Measurements from ENCODE around the gene MYOD1.

The MYOD1 gene

DNA sequence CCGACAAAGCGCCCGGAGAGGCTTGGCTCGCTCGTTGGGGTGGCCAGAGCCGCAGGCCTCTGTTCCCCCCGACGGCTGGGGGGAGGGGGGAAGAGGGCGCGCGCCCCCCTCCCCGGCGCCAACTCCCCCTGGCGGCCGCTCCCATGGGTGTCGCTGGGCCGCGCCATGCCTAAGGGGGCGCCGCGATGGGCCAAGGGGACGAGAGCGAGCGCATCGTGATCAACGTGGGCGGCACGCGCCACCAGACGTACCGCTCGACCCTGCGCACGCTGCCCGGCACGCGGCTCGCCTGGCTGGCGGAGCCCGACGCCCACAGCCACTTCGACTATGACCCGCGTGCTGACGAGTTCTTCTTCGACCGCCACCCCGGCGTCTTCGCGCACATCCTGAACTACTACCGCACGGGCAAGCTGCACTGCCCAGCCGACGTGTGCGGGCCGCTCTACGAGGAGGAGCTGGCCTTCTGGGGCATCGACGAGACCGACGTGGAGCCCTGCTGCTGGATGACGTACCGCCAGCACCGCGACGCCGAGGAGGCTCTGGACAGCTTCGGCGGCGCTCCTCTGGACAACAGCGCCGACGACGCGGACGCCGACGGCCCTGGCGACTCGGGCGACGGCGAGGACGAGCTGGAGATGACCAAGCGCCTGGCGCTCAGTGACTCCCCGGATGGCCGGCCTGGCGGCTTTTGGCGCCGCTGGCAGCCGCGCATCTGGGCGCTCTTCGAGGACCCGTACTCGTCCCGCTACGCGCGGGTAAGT lies 16.6 kb downstream of the MYOD1 start:
- DNase-seq = no peak

DNA sequence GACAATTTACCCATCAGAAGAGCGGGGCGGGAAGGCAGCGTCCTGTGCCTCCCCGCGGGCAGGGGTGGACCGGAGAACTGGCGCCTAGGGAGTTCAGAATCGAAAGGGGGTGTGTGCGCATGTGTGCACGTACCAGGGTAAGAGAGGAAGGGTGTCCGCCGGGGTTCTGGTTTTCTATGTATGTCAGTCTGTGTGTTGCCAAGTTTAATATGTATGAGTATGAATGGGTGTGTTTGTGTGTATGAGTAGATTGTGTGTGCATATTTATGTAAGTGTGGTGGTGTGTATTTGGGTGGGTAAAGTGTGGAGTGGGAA lies 17.2 kb downstream of the MYOD1 start:
- DNase-seq = no peak

DNA sequence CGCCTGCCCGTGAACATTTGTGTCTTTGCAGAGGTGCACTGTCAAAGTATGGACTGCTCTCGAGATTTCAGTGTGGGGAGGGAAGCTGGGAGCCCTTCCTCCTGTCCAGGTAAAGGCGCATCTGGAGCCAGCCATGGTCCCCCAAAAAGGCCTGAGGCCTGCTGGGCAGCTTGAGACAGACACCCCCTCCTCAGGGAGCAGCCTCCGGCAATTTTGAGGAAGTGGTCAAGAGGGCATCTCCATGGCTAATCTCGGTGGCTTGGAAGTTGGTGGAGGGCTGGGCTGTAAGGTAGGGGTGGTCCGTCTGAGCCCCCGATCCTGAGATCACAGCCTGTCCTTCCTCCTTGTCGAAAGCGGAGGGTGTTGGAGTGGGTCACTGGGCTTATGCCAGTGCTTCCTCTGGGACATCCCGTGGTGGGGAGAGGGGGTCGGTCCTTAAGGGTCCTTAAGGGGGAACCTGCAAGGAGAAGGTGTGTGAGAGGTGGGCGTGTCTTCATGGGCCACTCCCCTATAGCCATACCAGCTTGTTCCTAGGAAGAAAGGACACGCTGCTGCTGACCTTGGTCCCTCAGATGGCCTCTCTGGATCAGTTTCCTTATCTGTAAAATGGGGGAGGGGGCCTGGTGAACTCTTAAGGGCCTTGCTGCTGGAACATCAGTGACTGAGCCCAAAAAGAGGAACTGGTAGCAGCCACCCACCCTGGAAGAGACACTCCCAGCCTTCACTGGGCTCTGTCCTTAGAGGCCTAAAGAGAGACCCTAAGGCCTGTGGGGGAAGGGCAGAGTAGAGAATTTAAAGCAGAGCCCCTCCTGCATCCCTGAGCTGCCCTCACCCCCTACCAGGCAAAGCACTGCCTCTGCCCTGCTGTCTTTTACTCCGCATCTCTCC lies 17.8 kb downstream of the MYOD1 start:
- DNase-seq = no peak

DNA sequence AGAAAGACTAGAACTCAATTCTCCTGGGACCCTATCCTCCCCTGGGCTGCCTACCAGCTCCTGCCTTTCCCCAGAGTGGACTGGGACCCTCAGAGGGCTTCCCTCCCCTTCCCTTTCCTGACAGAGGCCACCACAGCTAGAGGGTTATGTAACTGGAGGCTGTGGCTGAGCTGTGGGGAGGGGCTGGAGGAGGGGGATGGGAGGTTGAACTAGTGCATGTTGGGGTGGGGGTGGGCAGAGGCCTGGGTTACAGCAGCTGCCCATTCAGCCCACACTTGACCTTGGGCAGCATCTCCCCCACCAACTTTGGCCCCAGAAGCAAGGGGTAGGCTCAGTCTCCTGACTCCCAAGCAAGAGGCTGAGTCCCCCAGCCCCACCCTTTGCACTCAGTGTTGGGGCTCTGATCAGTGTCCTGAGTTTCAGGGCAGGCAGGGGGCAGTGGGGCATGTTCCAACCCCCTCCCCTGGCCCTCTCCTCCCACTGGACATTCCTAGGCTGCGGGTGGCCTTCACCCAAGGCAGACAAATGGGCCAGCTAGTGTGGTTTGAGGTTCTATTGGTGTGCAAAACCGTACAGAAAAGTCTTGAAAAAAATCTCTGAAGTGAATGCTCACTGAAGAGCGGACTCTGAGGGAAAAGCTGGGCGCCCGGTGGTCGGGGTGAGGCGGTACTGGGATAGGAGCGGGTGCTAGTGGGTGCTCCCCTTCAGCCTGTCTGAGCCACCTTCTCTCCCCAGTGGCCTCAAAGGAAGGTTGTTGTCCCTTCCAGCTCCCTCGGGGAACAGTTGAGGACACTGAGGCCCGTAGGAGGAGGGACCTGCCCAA lies 19.0 kb downstream of the MYOD1 start:
- no peak for DNase-seq

DNA sequence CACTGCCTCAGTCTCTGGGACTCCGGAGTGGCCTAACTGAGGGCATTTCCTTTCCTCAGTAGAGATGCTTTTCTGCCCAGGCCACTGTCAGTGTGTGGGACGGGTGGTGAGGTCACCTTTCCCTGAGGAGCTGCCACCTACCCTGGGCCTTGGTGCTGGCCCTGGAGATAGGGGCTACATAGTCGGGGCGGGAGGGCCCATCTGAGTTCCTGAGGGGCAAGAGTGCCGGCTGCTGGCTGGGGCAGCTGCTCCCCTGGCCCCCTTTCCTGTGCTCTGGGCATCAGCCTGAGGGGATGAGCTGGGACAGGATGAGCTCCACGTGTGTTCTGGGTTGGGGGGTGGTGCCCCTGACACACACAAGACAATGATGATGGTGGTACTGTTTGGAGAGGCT lies 20.6 kb downstream of the MYOD1 start:
- no peak for DNase-seq

DNA sequence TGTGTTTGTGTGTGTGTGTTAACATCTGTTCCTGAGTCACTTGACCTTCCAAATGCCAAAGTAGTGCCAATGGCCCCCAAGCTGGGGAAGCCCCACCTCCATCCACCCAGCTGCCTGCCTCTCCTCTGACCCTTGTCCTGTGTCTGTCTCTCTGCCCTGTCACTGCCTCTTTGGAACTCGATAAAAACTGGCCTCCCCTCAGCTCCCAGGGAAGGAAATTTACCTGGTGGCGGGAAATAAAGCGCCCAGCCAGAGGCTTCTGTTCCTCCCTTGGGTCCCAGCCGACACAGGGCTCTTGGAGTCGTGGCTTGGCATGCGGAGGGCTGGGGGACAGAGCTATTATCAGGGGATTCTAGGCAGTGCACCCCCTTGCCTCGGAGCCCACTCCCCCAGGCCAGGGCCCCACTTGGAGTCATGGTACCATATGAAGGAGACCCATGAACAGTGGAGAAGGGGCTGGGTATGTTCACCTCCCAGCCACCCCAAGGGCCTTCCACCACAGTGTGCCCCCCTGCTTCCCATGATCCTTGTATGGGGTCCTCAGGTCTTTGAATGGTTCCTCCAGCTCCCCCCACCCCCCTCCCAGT lies 21.4 kb downstream of the MYOD1 start:
- DNase-seq = no peak

DNA sequence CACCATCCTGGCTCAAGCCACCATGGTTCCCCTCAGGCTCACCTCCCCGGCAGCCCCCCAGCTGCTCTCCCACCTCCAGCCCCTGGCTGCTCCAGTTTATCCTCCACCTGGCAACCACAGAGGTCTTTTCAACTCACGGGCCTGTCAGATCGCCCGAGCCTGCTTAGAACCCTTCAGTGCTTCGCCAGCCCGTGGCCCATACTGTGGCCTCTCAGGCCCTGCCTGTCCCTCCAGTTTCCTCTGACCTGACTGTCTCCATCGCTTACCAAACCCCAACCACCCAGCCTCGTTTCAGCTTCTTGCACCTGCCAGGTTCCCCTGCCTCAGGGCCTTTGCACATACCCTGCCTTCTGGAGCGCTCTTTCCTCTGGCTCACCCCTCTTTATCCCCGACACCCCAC lies 22.1 kb downstream of the MYOD1 start:
- no peak for DNase-seq

DNA sequence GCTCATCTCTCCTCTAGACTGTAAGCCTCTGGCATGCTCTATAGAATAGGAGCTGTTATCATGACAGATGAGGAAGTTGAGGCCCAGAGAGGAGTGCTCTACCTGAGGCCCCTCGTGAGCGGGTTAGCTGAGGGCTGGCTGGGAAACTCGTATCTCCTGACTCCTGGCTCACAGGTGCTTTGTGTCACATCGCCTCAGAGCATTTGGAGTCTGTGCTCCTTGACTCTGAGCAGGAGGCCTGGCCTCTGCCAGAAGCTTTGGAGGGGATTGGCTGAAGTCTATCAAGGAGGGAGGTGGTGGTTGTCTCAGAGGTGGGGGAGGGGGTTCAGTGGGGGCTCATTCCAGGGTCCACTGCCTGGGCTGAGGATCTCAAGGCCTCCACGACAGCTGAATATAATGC lies 22.6 kb downstream of the MYOD1 start:
- DNase-seq = no peak

DNA sequence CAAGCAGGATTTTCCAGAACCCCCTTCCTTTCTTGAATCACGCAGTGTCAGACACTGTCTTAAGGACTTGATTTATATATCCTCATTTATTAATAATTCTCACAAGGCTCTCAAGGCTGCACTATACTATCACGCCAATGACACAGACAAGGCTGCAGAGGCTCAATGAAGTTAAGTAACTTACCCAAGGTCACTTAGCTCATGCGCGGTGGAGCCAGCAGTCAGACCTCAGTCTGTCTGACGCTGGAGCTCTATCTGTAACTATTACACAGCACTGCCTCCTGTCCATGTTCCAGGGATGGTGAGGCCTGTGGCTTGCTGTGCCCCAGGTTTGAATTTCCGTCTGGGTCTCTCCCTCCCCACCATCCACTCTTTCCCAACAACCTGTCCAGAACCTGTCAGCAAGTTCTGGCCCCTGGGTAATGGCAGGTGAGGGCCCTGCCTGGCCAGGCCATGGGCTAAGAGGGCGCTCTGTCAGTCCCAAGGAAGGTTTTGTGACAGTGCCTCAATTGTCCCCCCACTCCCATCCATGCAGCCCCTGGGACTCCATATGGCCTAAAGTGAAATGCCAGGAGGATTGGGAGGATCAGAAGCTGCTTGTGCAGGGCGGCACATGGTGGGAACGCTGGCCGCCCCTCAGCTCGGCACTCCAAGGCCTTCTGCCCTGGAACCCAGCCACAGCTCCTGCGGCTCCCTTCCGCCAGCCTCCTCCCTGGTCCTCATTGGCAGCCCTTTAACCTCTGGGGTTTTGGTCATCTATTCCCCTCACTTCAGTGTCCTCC lies 23.8 kb downstream of the MYOD1 start:
- DNase-seq = no peak

DNA sequence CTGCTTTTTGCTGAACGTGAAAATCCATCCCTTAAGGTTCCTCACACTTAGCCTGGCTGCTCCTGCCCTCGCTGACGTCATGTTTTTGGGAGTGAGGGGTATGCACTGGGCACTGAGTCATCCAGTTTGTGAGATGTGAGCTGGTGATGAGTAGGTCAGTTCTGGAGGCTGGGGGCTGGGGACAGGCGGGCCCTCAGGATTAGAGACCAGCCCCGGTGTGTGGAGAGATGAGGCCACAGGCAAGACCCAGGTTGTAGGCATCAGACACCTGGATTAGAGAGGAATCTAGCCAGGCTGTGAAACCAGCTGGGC lies 24.4 kb downstream of the MYOD1 start:
- no peak for DNase-seq

DNA sequence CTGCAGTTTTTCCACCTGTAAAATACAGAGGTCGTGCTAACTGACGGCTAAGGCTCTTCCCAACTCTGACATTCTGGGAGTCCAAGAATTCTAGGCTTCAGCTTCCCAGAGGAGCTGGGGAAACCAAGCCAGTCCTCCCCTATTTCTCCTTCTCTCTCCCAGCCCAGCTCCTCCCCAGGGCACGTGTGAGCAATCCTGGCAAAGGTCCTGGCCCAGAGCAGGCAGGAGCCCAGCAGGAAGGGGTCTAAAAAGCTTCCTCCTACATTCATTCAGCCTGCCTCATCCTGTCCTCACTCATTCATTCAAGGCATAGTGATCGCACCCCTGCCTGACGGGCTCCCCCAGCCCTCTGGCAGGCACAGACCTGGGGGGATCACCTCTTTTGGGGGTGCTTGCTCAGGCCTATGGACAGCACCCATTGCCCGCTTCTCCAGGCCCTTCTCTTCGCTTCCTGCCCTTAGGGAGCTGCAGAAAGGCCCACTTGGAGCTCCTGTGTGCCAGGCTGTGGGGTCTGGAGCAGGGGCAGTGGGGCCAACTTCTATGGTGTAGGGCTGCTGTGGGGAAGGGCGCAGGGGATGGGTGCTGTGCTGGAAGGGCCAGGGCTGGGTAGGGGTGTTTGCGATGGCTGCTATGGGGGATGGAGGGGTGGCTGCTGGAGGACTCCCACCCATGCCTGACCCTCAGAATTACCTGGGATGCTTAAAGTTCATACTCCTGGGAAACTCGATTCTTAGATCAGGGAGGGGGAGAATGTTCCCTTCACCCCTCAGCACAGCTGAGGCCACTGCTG lies 25.0 kb downstream of the MYOD1 start:
- no peak for DNase-seq

DNA sequence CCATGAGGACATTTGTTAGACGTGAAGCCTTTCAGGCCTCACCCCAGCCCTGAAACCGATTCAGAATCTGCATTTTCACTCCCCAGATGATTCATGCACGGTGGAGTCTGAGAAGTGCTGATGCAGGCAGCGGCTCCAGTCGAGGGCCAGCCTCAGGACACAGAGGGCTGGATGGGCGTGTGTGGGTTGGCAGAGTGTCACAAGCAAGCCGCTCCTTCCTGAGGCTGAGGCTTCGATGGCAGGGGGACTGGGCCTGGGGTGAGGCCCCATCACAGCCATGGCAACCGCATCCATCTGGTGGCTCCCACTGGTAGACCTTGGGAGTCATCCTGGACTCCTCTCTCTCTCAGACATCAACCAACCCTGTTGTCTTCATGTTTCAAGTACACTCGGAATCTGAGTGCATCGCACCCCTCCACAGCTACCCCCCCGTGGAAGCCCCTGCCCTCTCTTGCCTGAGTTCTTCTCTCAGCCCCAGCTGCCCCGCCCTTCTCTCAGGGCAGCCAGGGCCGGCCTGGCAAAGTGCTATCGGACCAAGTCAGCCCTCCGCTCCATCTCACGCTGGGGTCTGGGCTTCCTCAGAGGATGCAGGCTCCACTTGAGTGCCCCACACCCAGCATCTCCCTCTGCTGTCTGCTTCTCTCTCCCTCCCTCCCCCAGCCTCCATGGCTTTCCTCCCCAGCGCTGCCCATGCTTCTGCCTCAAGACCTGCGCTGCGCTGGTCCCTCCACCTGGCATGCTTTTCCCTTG lies 25.8 kb downstream of the MYOD1 start:
- no peak for DNase-seq

DNA sequence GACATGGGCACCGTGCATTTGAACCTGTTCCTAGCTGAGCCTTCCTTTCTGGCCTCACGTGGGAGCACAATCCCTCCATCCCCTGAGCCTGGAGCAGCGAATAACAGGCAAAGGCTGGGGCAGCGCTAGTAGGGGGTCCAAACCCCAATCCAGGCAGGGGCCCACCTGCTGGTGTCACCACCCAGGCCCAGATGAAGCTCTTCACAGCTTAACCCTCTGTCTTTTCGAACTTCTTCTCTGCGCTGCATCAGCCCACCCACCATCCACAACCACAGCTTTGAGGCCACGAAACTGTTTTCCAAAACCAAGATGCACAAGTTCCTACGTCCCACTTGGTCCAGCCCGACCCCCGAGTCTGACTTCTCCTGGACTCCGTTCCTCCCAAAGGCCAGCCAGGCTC lies 26.7 kb downstream of the MYOD1 start:
- DNase-seq = no peak

DNA sequence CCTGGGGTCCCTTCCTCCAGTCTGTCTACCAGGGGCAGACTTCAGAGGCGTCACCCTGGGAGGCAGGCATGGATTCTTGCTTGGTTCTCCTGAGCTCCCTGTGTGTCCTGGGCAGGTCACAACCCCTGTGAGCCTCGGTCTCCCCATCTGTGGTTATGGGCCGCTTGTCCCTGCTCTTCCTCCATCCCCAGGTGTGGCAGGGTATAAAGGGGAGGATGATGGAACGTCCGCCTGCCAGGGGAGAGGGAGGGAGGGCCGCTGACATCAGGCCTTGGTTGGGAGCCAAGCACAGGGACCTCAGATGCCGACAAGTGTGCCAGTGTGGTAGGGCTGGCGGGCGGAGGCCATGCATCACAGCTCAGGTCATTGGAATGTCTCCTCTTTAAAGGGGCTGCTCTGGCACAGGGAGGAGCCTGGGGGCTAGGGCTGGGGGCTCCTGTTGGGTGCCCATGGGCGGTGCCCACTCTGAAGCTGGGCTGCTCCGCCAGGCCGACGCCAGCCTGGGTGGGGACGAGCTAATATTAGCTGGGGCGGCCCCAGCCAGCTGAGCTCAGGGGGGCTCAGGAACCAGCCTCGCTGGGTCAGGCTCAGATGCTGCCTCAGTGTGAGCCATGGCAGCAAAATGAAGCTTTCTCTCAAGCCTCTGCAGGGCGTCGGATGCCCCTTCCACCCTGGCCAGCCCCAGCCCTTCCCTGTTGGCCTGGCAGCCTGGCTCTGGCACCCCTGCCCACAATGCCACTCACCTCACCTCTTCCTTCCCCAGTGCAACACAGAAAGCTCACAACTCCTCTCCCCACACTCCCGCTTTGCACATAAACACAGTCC lies 28.0 kb downstream of the MYOD1 start:
- DNase-seq = no peak

DNA sequence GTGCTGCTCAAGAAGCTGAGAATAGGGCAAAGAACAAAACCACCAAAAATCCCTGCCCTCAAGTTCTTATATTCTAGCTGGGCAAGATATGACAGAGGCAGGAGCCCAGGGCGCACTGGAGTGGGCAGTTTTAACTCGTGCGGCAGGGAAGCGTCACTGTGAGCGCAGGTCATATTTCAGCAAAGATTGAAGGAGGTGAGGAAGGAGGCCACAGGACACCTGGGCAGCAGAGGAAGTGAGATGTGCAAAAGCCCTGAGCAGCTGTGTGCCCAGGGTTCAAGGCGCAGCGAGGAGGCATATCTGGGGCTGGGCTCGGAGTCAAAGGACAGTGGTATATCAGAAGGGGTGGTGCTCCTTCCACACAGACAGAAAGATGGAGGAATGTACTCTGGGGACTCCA lies 28.7 kb downstream of the MYOD1 start:
- no peak for DNase-seq

DNA sequence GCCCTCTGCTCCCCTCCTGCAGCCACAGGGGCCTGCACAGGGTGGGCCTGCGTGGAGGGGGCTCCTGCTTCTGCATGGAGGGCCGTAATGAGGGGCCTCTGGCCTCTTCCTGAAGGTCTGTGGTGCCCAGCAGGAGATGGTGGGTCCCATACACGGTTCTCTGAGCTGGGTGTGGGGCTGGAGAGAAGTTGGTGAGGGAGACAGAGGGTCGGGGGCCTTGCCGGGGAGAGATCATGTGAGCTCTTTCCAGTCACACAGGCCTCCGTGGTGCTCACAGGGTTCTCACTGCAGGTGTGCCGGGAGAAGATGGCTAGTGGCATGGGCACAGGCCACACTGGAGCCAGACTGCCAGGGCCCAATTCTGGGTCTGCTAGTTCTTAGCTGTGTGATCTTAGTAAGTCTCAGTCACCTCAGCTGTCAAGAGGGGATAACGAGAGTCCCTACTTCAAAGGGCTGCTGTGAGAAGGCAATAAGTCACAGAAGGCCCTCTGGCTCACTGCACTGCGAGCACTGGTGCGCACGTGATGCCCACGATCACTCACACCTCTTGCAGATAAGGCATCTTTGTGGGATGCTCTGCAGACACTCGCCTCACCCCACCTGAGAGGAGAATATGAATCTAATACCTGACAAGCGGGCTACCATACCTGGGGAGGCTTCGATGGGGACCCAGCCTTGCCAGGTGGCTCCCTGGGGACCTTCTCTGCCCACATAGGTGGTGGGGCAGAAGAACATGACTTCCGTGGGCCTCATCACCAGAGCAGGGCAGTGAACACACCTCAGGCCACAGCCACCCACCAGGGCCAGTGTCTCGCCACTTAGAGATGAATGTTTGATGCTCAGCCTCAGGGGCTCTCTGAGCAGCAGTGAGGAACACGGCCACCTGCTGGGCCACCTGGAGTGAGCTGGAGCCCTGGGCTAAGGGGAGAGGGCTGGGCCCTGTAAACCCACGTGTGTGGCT lies 29.7 kb downstream of the MYOD1 start:
- no peak for DNase-seq

DNA sequence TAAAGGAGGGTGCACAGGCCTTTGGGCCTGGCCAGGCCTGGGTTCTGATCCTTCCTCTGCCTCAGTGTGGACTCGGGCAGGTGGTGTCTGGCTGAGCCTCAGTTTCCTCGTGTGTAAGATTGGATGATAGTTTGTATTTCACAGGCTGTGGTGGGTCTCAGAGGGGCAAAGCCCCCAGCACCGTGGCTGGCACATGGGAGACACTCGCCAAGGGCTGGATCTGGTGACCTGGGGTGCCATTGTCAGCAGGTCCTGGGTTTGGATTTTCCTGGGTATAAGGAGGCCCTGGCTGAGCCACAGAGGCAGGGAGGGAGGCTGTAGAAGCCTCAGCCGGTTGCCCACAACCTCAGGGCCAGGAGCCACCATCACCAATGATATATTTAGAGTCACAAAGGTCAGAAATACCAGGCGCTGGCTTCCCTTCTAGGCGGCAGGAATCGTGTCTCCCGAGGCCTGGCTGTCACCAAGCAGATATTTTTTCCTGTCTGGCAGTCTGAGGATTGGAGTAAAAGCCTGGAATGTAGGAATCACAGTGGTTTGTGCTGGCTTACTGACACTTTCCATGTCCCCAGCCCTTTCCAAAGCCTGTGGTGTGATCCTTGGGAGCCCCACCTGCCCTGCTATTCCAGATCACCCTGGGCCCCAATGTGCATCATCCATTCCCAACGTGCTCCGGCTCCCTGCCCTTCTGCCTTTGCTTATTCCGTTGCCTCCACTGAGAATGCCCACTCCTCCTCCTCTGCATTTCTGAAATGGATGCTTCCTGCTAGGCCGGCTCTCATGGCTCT lies 30.8 kb downstream of the MYOD1 start:
- no peak for DNase-seq

DNA sequence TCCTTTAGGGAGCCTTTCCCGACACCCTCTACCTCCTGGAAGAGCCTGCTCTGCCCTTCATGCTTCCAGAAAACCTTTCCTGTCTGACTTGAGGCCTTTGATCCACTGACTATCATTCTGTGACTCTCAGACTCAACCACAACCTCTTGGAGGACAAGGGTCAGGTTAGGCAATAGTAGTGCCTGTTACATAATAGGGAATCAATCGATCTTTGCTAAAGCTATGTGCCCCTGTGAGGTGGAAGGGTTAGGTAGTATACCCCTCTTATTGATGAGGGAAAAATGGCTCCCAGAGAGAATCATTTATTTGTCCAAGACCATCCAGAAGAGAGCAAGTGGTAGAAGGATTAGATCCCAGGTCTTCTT lies 31.4 kb downstream of the MYOD1 start:
- no peak for DNase-seq
